ENCODE data around the gene CNNM2.

- no peak for TF ChIP-seq CTCF (conservative IDR thresholded peaks at IDR 0.05; ENCODE audit: low read depth, low read length)
- no peak for TF ChIP-seq EZH2phosphoT487 (IDR thresholded peaks at IDR 0.05; ENCODE audit: borderline replicate concordance, low read length)
Observed at GRCh38 chr10:102926842-102927241, 8.7 kb downstream of the CNNM2 start.
